HG03196 (cell line): ENCODE results near the gene TMEM135.
"Not testable (repeated sequence)": the region's sequence is repeated elsewhere in the genome, so short reads cannot be mapped to it uniquely, and the experiment has no call there.

Experiments used
- ATAC-seq: cut with Tn5 transposase; IDR thresholded peaks from one replicate; pipeline ENCODE4 v1.9.1; 2021; ENCODE audit not compliant: unreplicated experiment

The TMEM135 gene

GRCh38 chr11:87139475-87139874 lies 101.7 kb downstream of the TMEM135 start:
- ATAC-seq: no peak

GRCh38 chr11:87141322-87141721 lies 103.6 kb downstream of the TMEM135 start:
- no peak for ATAC-seq

GRCh38 chr11:87141980-87142514 lies 104.3 kb downstream of the TMEM135 start:
- ATAC-seq: no peak

- no peak for ATAC-seq
Observed at GRCh38 chr11:87142594-87142993, 104.9 kb downstream of the TMEM135 start.

- ATAC-seq: no peak
Observed at GRCh38 chr11:87143641-87144040, 105.9 kb downstream of the TMEM135 start.

GRCh38 chr11:87144252-87144651 lies 106.5 kb downstream of the TMEM135 start:
- ATAC-seq: no peak

- ATAC-seq: no peak
Observed at GRCh38 chr11:87148749-87149148, 111.0 kb downstream of the TMEM135 start.

DNA sequence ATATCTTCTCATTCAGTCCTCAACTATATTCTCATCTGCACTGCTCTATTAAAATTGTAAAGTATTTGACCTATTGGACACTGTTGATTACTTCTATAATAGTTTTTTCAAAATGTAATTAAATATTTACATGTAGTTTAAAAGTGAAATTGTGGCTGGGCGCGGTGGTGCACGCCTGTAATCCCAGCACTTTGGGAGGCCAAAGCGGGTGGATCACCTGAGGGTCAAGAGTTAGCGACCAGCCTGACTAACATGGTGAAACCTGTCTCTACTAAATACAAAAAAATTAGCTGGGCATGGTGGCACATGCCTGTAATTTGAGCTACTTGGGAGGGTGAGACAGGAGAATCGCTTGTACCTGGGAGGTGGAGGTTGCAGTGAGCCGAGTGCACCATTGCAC lies 112.0 kb downstream of the TMEM135 start:
- ATAC-seq: not testable (repeated sequence)

DNA sequence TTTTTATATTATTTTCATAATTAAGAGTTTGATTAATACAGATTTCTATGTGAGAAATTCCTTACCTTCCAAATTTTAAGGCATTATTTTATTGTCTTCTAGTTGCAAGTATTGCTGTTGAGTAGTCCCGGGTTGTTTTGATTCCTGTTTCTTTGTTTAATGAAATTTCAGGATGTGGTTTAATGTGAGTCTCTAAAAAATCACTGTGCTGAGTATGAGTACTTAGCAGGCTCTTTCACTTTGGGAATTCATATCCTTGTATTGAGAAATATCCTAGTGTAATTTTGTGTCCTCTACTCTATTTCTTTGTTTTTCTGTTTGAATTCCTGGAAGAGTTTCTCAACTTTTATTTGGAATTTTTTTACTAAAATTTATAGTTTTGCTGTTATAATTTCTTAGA lies 113.2 kb downstream of the TMEM135 start:
- no peak for ATAC-seq

GRCh38 chr11:87154246-87154645 lies 116.5 kb downstream of the TMEM135 start:
- no peak for ATAC-seq

GRCh38 chr11:87156970-87157369 lies 119.2 kb downstream of the TMEM135 start:
- no peak for ATAC-seq

GRCh38 chr11:87169076-87169475 lies 131.3 kb downstream of the TMEM135 start:
- ATAC-seq: not testable (repeated sequence)

DNA sequence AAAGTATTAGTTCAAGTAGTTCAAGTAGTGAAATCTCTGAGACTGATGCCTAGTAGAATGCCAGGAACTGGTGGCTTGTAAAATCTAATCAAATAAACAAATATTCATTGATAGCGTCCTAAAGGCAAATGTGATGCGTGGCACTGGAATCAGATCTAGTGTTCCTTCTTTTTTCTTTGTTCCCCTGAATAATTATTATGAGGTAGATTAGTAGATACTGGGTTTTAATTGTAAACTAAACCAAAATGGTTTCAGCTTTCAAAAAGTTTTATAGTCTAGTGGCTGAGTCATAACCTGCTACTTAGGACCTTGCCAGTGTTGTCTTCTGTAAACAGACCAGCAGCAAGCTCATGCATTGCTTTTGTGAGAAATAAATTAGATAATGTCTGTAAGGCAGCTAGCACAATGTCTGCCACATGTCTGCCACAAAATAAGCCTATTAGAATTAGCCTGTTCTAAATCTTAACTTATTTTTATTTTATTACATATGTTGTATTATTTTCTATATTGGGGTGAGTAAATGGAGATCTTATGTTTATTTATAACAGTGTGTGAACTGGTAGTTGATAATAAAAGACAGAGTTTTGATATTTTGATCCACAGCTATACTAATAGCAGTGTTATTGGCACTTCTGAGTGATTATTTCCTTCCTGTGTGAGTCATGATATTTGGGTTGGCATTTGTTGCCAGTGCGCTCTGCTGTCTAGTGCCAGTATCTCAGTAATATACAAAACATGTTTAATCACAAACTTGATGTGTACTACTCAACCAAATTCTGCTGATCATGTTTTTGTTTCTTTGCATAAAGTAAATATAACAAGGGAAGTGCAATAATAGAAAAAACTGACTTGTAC lies 135.7 kb downstream of the TMEM135 start:
- no peak for ATAC-seq

- ATAC-seq: no peak
Observed at GRCh38 chr11:87174870-87175269, 137.1 kb downstream of the TMEM135 start.

GRCh38 chr11:87176044-87176443 lies 138.3 kb downstream of the TMEM135 start:
- no peak for ATAC-seq

DNA sequence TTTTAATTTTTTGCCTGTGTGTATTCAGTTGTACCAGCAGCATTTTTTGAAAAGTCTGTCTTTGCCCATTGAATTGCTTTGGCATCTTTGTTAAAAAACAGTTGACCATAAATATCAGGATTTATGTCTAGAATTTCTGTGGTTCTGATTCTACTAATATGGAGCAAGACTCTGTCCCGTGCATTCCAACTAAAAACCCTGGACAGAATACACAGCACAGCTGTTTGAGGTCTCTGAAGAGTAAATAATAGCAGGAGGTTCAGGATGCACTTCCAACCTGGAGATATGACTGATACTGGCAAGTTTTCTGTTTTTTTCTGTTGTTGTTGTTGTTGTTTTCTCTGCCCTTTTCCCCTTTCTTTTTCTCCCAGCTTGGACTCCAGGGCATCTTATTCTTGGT lies 141.9 kb downstream of the TMEM135 start:
- ATAC-seq: no peak

DNA sequence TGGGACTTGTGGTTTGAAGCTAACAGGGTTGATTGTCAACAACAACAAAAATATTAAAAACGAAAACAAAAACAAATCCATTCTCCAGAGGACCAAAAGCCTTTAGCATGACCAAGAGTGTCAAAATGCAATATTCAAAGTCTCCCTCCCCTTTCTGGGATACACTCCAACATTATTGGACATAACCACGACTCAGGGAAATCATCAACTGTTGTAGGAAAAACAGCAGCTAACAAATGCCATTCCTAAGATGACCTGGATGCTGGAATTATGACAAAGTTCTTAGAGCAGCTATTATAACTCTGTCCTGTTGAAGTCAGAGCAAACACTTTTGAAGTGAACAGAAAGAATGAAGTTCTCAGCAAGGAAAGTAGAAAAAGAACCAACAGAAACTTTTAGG lies 143.0 kb downstream of the TMEM135 start:
- ATAC-seq: no peak

DNA sequence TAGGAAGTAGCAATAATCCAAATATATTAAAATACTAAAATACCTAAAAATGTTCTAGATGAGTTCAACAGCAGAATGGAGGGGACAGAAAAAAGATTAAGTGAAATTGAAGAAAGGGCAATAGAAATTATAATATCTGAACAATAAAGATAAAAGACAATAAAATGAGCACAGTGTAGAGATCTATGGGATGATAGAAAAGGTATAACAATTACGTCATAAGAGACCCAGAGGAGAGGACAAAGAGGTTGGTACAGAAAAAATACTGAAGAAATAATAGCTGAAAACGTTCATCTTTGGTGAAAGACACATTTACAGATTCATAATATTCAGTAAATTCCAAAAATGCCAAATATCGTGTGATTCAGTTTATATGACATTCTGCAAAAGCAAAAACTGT lies 143.4 kb downstream of the TMEM135 start:
- no peak for ATAC-seq

GRCh38 chr11:87185228-87185627 lies 147.5 kb downstream of the TMEM135 start:
- ATAC-seq: no peak

- ATAC-seq: no peak
Observed at GRCh38 chr11:87187076-87187475, 149.3 kb downstream of the TMEM135 start.

DNA sequence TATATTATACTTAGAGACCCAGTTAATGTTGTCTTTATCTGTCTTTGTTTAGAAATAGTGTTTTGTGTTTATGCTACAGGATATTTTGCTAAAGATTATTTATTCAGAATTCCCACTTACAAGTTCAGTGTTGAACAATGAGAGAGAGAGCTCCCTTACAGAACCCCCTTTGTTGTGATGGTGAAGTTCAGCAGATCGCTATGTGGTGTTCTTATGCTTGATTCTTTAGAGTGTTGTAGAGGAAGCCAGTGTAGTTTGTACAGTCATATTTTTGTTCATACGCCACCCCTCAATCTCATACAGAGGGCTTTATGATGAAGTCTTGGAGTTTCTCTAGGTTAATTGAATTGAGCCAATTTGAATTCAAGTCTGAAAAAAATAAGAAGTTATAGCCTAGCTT lies 150.2 kb downstream of the TMEM135 start:
- ATAC-seq: no peak

- not testable (repeated sequence) for ATAC-seq
Observed at GRCh38 chr11:87188396-87188795, 150.7 kb downstream of the TMEM135 start.

- not testable (repeated sequence) for ATAC-seq
Observed at GRCh38 chr11:87188921-87189320, 151.2 kb downstream of the TMEM135 start.
